AG09309 (cell line): ENCODE results near the gene S100PBP.
A peak's percentile ranks its signal among the peaks of the same experiment; 100 is the strongest.

Source experiments
- DNase-seq: peaks from one replicate; pipeline ENCODE4 v3.0.0-alpha.2; 2010; ENCODE audit warnings: low read depth
- H3K4me3 ChIP-seq: 2 replicates; pipeline ENCODE4 v1.5.1; 2011; ENCODE audit warnings: mild to moderate bottlenecking, low read depth, low read length, moderate library complexity; ENCODE audit not compliant: control insufficient read depth
- CTCF ChIP-seq: IDR thresholded peaks from 2 replicates; pipeline ENCODE4 v1.5.1; 2011; ENCODE audit warnings: mild to moderate bottlenecking, low read depth, low read length, inconsistent platforms; ENCODE audit not compliant: insufficient read depth, control insufficient read depth; ENCODE audit errors: missing control alignments

Gene S100PBP

DNA sequence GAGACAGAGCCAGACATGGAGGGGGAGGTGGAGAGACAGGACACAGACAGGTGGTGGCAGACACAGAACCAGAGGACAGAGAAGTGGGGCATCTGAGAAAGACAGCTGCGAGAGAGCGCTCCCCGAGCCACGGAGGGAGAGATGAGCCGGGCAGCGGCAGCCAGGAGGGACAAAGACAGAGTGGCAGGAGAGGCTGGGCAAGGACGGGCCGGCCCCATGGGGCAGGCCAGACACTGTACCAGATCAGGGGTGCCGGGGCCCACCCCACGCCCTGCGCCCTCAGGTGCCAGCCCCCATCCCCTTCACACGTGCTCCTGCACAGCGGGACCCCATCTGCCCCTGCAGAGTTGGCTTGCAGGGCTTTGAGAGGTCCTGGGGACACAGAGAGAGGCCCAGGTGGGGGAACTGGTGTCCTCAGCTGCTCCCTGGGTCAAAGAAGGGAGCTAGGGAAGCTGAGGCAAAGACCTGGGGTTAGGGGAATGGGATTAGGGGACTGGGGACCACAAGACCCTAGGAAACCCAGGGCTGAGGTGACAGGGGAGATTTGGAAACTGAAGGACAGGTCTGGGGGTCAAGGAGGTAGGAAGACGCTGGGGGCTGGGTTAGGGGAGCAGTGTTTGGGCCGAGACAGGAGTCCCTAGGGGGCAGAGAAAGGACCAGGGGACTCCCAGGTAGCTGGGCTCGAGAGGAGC, 52.6 kb downstream of the S100PBP start:
- no peak for TF ChIP-seq CTCF
- H3K4me3 ChIP-seq = no peak overlapping the region; the same call in 1 of the 2 replicates

GRCh38 chr1:32870615-32871363, 53.3 kb downstream of the S100PBP start, which contains the start of gene FNDC5:
TSS of gene FNDC5 (minus strand) at chr1:32870912.
- peak within 1 kb of the TSS; percentile 17 for H3K4me3 ChIP-seq
- no peak for TF ChIP-seq CTCF
- DNase-seq = no peak

More for the DNA sequence above, 52.6 kb downstream of the S100PBP start:
- no peak for DNase-seq

- peak overlapping the region; percentile 17; the same call in 1 of the 2 replicates for H3K4me3 ChIP-seq
- TF ChIP-seq CTCF = no peak
- no peak for DNase-seq
Measured at GRCh38 chr1:32871364-32872191, 54.1 kb downstream of the S100PBP start.

- TF ChIP-seq CTCF = no peak
- H3K4me3 ChIP-seq = no peak overlapping the region
- no peak for DNase-seq
Measured at GRCh38 chr1:32872192-32872460, 54.7 kb downstream of the S100PBP start.

- no peak for TF ChIP-seq CTCF
- no peak overlapping the region for H3K4me3 ChIP-seq
- DNase-seq = no peak
Measured at GRCh38 chr1:32873484-32873883, 56.0 kb downstream of the S100PBP start.

GRCh38 chr1:32874860-32875752, 57.7 kb downstream of the S100PBP start:
- H3K4me3 ChIP-seq = no peak overlapping the region
- no peak for DNase-seq
- peak; percentile 2 for TF ChIP-seq CTCF
